Measurements from ENCODE around the gene AGBL5. TPM values are rescaled to one million over a fixed set of nuclear protein-coding genes. Genes with fewer than 3 reads are reported as not detected.

AGBL5 gene
- polyA plus RNA-seq, 1 donor (not counting 4 experiments of a cell fraction or from before 2014, with no cell fraction given): 25.5 TPM

GRCh38 chr2:27013738-27014137 lies 37.7 kb upstream of the AGBL5 start:
- H3K9ac ChIP-seq (ENCODE audit: control insufficient read depth, extremely low read depth, insufficient read depth, low read length): no peak overlapping the region

GRCh38 chr2:27014771-27015433 lies 36.6 kb upstream of the AGBL5 start:
- Histone ChIP-seq H3K9me3 (ENCODE audit: control insufficient read depth, low read depth, low read length) (no peaks in the 10 kb centered on the region), H3K79me2 (ENCODE audit: control insufficient read depth, insufficient read depth, low read length) (no peaks in the 10 kb centered on the region), H3K4me1 (ENCODE audit: control insufficient read depth, extremely low read depth, insufficient read depth, low read length) (peaks cover 11% of the 10 kb centered on the region), H3K4me2 (ENCODE audit: control insufficient read depth, extremely low read depth, insufficient read depth, low read depth, low read length) (no peak overlapping the region), H3K27ac (ENCODE audit: control insufficient read depth, insufficient read depth, low read length) (no peak overlapping the region), H3K36me3 (ENCODE audit: control insufficient read depth in 2 of 2, extremely low read depth in 1 of 2, insufficient read depth in 2 of 2, low read length in 2 of 2) (no peaks in the 10 kb centered on the region), H3K4me3 (ENCODE audit: control insufficient read depth in 2 of 3, extremely low read depth in 1 of 3, insufficient read depth in 2 of 3, low read depth in 1 of 3, low read length in 3 of 3) (no peak overlapping the region), H3K27me3 (ENCODE audit: control insufficient read depth, extremely low read depth, insufficient read depth, low read length) (no peaks in the 10 kb centered on the region), H2AFZ (ENCODE audit: control insufficient read depth, low read length) (no peak overlapping the region), H4K20me1 (ENCODE audit: control insufficient read depth, extremely low read depth, insufficient read depth, low read length) (no peaks in the 10 kb centered on the region), H3K9me1 (ENCODE audit: control insufficient read depth, extremely low read depth, insufficient read depth, low read length) (no peaks in the 10 kb centered on the region), H3K9ac (ENCODE audit: control insufficient read depth, extremely low read depth, insufficient read depth, low read length) (no peak overlapping the region)
- TF ChIP-seq CTCF (optimal IDR thresholded peaks at IDR 0.05 in 1 of 3, IDR thresholded peaks at IDR 0.05 in 1 of 3, conservative IDR thresholded peaks at IDR 0.05 in 1 of 3; ENCODE audit: extremely low read depth in 1 of 3, insufficient read depth in 2 of 3, low read length in 3 of 3): no peak
- no peak for TF ChIP-seq EZH2 (IDR thresholded peaks at IDR 0.05; ENCODE audit: low read length)
- dilution Hi-C loops (cut with MboI; ENCODE audit: extremely low pct_ligation_motif_present, low sequenced_read_pairs): no loop called here
- FAIRE-seq (no peak), DNase-seq (ENCODE audit: low read depth, low spot score) (no peak)

More at GRCh38 chr2:27013738-27014137, 37.7 kb upstream of the AGBL5 start:
- dilution Hi-C loops (cut with MboI; ENCODE audit: extremely low pct_ligation_motif_present, low sequenced_read_pairs): no loop called here
- Histone ChIP-seq H3K4me2 (ENCODE audit: control insufficient read depth, extremely low read depth, insufficient read depth, low read depth, low read length) (no peak overlapping the region), H2AFZ (ENCODE audit: control insufficient read depth, low read length) (no peak overlapping the region), H3K79me2 (ENCODE audit: control insufficient read depth, insufficient read depth, low read length) (no peaks in the 10 kb centered on the region), H3K9me3 (ENCODE audit: control insufficient read depth, low read depth, low read length) (no peaks in the 10 kb centered on the region), H3K36me3 (ENCODE audit: control insufficient read depth in 2 of 2, extremely low read depth in 1 of 2, insufficient read depth in 2 of 2, low read length in 2 of 2) (no peaks in the 10 kb centered on the region), H4K20me1 (ENCODE audit: control insufficient read depth, extremely low read depth, insufficient read depth, low read length) (no peaks in the 10 kb centered on the region), H3K4me3 (ENCODE audit: control insufficient read depth in 2 of 3, extremely low read depth in 1 of 3, insufficient read depth in 2 of 3, low read depth in 1 of 3, low read length in 3 of 3) (no peak overlapping the region), H3K27ac (ENCODE audit: control insufficient read depth, insufficient read depth, low read length) (no peak overlapping the region), H3K27me3 (ENCODE audit: control insufficient read depth, extremely low read depth, insufficient read depth, low read length) (no peaks in the 10 kb centered on the region), H3K4me1 (ENCODE audit: control insufficient read depth, extremely low read depth, insufficient read depth, low read length) (peaks cover 11% of the 10 kb centered on the region), H3K9me1 (ENCODE audit: control insufficient read depth, extremely low read depth, insufficient read depth, low read length) (no peaks in the 10 kb centered on the region)
- DNase-seq (ENCODE audit: low read depth, low spot score): no peak
- FAIRE-seq: no peak
- no peak for TF ChIP-seq CTCF (optimal IDR thresholded peaks at IDR 0.05 in 1 of 3, IDR thresholded peaks at IDR 0.05 in 1 of 3, conservative IDR thresholded peaks at IDR 0.05 in 1 of 3; ENCODE audit: extremely low read depth in 1 of 3, insufficient read depth in 2 of 3, low read length in 3 of 3)
- no peak for TF ChIP-seq EZH2 (IDR thresholded peaks at IDR 0.05; ENCODE audit: low read length)
